Testis (tissue), 3 donors: ENCODE results near the gene RFTN2. TPM values are rescaled to one million over a fixed set of nuclear protein-coding genes. Genes with fewer than 3 reads are reported as not detected.

Source experiments
- DNase-seq: peaks from one replicate; pipeline ENCODE4 v3.0.0-alpha.2; 2019
- H3K27ac ChIP-seq, 2 donors: fragments of 200-600 bp; sonication (generic); one replicate each; pipeline ENCODE4 v1.5.1; 2019
- H3K27me3 ChIP-seq: fragments of 200-600 bp; sonication (generic); one replicate; pipeline ENCODE4 v1.5.1; 2019
- H3K36me3 ChIP-seq: fragments of 200-600 bp; sonication (generic); one replicate; pipeline ENCODE4 v1.5.1; 2017; ENCODE audit warnings: low read depth; ENCODE audit errors: missing control alignments
- H3K4me1 ChIP-seq: fragments of 200-600 bp; sonication (generic); one replicate; pipeline ENCODE4 v1.5.1; 2019
- H3K4me3 ChIP-seq, 2 donors: fragments of 200-600 bp; sonication (generic); one replicate each; pipeline ENCODE4 v1.5.1; 2017 to 2019
- H3K9me3 ChIP-seq: fragments of 200-600 bp; sonication (generic); one replicate; pipeline ENCODE4 v1.5.1; 2017
- POLR2A ChIP-seq: fragments of 450-650 bp; IDR thresholded peaks from one replicate; pipeline ENCODE4 v1.6.1; 2017; ENCODE audit warnings: antibody characterized with exemption, mild to moderate bottlenecking, moderate library complexity
- WGBS, 2 donors: methylation state at CpG; one replicate each; pipeline ENCODE4 v1.1.5; 2018; 5-methylcytosine and 5-hydroxymethylcytosine counted together
- intact Hi-C: fragments of 100-400 bp; cut with DNase I; formaldehyde crosslinking; loops from one replicate; pipeline ENCODE4 v1.15.1; 2023; ENCODE audit warnings: low total_unique reads
- polyA plus RNA-seq: library from polyadenylated mRNA; stranded (reverse); fragments of 350-450 nt; fragmentation: Illumina TruSeq; extraction: RNeasy Lipid Tissue Mini Kit (QIAGEN cat#74804); gene quantifications from one replicate; pipeline ENCODE4 v1.2.3, GENCODE V29; 2014; ENCODE audit warnings: low read depth, low replicate concordance; ENCODE audit not compliant: insufficient read depth
- total RNA-seq, 2 donors: library from RNA; depleted of rRNA; stranded (reverse); fragments of >200 nt; gene quantifications; one replicate each; pipeline ENCODE4 v1.2.3, GENCODE V29; 2016
- TF ChIP-seq, protein P1 (sequence below), 3 experiments: fragments of 450-650 bp in 2 of 3; fragments of 200-600 bp in 1 of 3; sonication (generic) in 1 of 3; IDR thresholded peaks; one replicate each; pipeline ENCODE4 v1.5.1; 2016 to 2019; ENCODE audit warnings: antibody characterized with exemption in 3 of 3, mild to moderate bottlenecking in 2 of 3, moderate library complexity in 1 of 3

RFTN2 gene
- total and polyA plus RNA-seq, 3 donors from 2014 or later = 16.1 to 25.0 (median 19.8) TPM

DNA sequence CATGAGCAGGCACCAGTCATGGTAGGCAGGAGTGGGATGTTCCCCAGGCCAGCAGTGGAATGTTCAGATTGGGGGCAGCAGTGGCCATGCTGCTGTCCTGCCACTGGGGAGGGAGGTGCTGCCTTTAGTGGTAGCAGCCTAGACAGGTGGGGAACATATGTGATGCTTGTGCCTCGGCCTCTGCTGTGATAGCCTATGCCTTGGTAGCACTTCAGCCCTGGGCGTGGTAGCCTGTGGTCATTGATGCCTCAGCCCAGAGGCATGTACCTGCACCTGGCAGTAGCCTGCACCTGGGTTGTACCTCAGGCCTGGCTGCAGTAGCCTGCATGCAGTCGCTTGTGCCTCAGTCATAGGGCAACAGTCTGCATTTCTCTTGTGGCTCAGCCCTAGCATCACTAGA lies 7.1 kb downstream of the RFTN2 start:
- intact Hi-C loops = no loop called here
- no peaks in the 10 kb centered on the region for H3K27me3 ChIP-seq
- no peaks in the 10 kb centered on the region for H3K36me3 ChIP-seq
- WGBS, 2 donors = 89% methylated on average over 3 of the region's 3 CpGs; no CpG with 5 or more reads in 1 of the 2 donors
- no peak for DNase-seq
- TF ChIP-seq, protein P1, sequence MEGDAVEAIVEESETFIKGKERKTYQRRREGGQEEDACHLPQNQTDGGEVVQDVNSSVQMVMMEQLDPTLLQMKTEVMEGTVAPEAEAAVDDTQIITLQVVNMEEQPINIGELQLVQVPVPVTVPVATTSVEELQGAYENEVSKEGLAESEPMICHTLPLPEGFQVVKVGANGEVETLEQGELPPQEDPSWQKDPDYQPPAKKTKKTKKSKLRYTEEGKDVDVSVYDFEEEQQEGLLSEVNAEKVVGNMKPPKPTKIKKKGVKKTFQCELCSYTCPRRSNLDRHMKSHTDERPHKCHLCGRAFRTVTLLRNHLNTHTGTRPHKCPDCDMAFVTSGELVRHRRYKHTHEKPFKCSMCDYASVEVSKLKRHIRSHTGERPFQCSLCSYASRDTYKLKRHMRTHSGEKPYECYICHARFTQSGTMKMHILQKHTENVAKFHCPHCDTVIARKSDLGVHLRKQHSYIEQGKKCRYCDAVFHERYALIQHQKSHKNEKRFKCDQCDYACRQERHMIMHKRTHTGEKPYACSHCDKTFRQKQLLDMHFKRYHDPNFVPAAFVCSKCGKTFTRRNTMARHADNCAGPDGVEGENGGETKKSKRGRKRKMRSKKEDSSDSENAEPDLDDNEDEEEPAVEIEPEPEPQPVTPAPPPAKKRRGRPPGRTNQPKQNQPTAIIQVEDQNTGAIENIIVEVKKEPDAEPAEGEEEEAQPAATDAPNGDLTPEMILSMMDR (IDR thresholded peaks at IDR 0.05) = no peak
- TF ChIP-seq POLR2A = no peak
- no peak overlapping the region for H3K27ac ChIP-seq
- no peaks in the 10 kb centered on the region for H3K4me1 ChIP-seq
- no peaks in the 10 kb centered on the region for H3K9me3 ChIP-seq
- no peak overlapping the region for H3K4me3 ChIP-seq

DNA sequence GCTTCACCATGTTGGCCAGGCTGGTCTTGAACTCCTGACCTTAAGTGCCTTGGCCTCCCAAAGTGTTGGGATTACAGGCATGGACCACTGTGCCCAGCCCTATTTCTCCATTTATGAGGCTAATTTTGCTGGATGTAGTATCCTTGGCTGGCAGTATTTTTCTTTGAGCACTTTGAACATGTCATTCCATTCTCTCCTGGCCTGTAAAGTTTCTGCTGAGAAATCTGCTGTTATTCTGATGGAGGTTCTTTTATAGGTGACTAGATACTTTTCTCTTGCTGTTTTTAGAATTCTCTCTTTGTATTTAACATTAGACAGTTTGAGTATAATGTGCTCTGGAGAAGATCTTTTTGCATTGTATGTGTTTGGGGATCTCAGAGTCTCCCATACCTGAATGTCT lies 9.1 kb downstream of the RFTN2 start:
- Histone ChIP-seq H3K27ac (no peak overlapping the region), H3K4me1 (no peaks in the 10 kb centered on the region), H3K9me3 (no peaks in the 10 kb centered on the region), H3K27me3 (no peaks in the 10 kb centered on the region), H3K4me3 (no peak overlapping the region), H3K36me3 (no peaks in the 10 kb centered on the region)
- intact Hi-C loops = no loop called here
- no peak for DNase-seq
- TF ChIP-seq, protein P1 (IDR thresholded peaks at IDR 0.05) = no peak
- no peak for TF ChIP-seq POLR2A

DNA sequence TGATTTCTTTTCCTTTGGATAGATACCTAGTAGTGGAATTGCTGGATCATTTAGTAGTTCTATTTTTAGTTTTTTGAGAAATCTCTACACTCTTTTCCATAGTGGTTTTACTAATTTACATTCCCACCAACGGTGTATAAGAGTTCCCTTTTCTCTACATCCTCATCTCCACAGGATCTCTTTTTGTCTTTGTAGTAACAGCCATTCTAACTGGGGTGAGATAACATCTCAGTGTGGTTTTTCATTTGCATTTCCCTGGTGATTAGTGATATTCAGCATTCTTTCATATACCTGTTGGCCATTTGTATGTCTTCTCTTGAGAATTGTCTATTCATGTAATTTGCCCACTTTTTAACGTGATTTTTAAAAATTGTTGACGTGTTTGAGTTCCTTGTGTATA lies 13.8 kb downstream of the RFTN2 start:
- no peak overlapping the region for H3K4me3 ChIP-seq
- no peaks in the 10 kb centered on the region for H3K4me1 ChIP-seq
- H3K36me3 ChIP-seq = no peaks in the 10 kb centered on the region
- TF ChIP-seq, protein P1 (IDR thresholded peaks at IDR 0.05) = no peak
- no peak for TF ChIP-seq POLR2A
- no peak for DNase-seq
- intact Hi-C loops = no loop called here
- H3K27ac ChIP-seq = no peak overlapping the region
- WGBS, 2 donors = 75 to 88% methylated on average over 3 of the region's 3 CpGs
- no peaks in the 10 kb centered on the region for H3K27me3 ChIP-seq
- no peaks in the 10 kb centered on the region for H3K9me3 ChIP-seq

DNA sequence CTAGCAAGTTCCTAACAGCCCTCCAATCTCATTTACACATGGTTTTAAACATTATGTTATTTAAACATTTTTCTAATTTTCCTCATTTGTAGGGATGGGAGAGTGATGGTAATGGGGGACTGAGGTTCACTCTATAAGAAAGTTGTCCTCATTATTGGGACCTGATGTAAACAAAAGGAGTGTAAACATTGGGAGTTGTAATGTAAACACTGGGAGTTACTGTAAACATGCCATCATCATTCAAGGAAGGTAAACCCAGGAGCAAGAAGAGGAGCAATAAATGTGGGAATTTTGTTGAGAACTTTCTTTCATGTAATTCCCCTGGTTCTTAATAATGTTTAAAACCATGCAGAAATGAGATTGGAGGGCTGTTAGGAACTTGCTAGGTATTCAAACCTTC lies 17.8 kb downstream of the RFTN2 start:
- DNase-seq = no peak
- H3K9me3 ChIP-seq = no peaks in the 10 kb centered on the region
- intact Hi-C loops = no loop called here
- H3K36me3 ChIP-seq = no peaks in the 10 kb centered on the region
- no peak overlapping the region for H3K4me3 ChIP-seq
- TF ChIP-seq POLR2A = no peak
- TF ChIP-seq, protein P1 (IDR thresholded peaks at IDR 0.05) = no peak
- no peaks in the 10 kb centered on the region for H3K27me3 ChIP-seq
- H3K4me1 ChIP-seq = no peaks in the 10 kb centered on the region
- no peak overlapping the region for H3K27ac ChIP-seq

DNA sequence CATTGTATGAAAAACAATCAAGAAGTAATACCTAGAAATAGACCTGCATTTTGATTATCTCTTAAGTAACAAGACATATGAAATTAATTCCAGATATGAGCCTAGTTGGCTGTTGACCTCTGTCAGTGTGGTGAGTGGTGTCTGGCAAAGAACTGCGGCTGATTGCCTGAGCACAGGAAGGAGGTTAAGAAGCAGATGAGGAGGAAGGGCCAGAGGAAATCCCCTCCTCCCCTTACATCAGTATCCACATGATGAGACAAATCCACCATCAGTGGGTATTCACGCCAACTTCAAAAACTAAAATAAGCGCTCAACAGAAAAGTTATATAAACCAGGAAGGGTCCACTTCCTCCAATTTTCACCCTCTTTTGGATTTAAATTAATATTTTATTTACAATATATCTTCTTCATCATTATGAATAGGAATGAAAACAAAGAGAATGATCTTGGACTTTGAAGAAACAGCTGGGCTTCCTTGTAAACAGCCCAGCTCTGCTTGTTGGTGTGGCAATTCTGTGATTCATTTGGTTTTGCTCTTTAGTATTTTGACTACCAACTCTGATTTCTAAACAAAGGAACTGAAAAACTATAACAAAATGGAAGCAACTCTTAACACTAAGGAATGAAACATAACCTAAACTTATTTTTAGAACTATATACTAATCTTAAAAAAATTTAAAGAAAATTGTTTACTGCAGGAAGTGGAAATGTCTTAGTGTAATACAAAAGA lies 27.3 kb downstream of the RFTN2 start:
- Histone ChIP-seq H3K27ac (no peak overlapping the region), H3K4me3 (no peak overlapping the region), H3K36me3 (no peaks in the 10 kb centered on the region), H3K9me3 (no peaks in the 10 kb centered on the region), H3K4me1 (no peaks in the 10 kb centered on the region), H3K27me3 (no peaks in the 10 kb centered on the region)
- no peak for DNase-seq
- TF ChIP-seq, protein P1 (IDR thresholded peaks at IDR 0.05) = no peak
- TF ChIP-seq POLR2A = no peak
- intact Hi-C loops = no loop called here
- 79 to 81% methylated on average over 3 of the region's 3 CpGs for WGBS, 2 donors
